Left cardiac atrium (tissue), 4 donors: ENCODE results near the gene UPF1. TPM values are rescaled to one million over a fixed set of nuclear protein-coding genes. Genes with fewer than 3 reads are reported as not detected.
"Not testable (repeated sequence)": the region's sequence is repeated elsewhere in the genome, so short reads cannot be mapped to it uniquely, and the experiment has no call there.

Experiments used
- ATAC-seq, 2 donors: fragments of 200-7000 bp; cut with Tn5 transposase; one replicate each; pipeline ENCODE4 v1.9.1; 2020; ENCODE audit warnings: mild to moderate bottlenecking in 2 of 2, moderate library complexity in 2 of 2
- DNase-seq: peaks from one replicate; pipeline ENCODE4 v3.0.0-alpha.2; 2020
- intact Hi-C, 2 donors: fragments of 100-400 bp; cut with DNase I; formaldehyde crosslinking; loops; one replicate each; pipeline versions ENCODE4 v1.14.1 to v1.15.1; 2022 to 2023
- total RNA-seq, 2 donors: library from RNA; stranded (reverse); fragmentation: NEBNext Ultra II Directional; extraction: Animal tissue kit (Norgen Biotek cat#: 25700); gene quantifications; one replicate each; pipeline ENCODE4 v1.2.1, GENCODE V29; 2021
- donor health status: DM: no; HTN: yes; CAD: no.
- donor health status: DM: no; HTN: yes; CAD: no; lungs with severe emphysema.
- donor health status: DM: yes; HTN: yes; CAD: no.
- donor health status: Dilated cardiomyopathy.

UPF1 gene
- total RNA-seq, 2 donors from 2014 or later: 33.9 to 41.1 TPM

- intact Hi-C loops: no loop called here
- ATAC-seq: no peak
These were observed 33.1 kb upstream of the UPF1 start for GRCh38 chr19:18798384-18799352.

GRCh38 chr19:18799389-18799970 is 32.3 kb upstream of the UPF1 start:
- intact Hi-C loops: no loop called here
- DNase-seq (no peak), ATAC-seq (no peak)

More at GRCh38 chr19:18798384-18799352, 33.1 kb upstream of the UPF1 start:
- DNase-seq: no peak

- intact Hi-C loops: no loop called here
- no peak for ATAC-seq
- DNase-seq: no peak
These were observed 31.7 kb upstream of the UPF1 start for GRCh38 chr19:18800079-18800478.

- ATAC-seq (no peak), DNase-seq (no peak)
- intact Hi-C loops: no loop called here
These were observed 31.1 kb upstream of the UPF1 start for GRCh38 chr19:18800636-18801035.

GRCh38 chr19:18802354-18802753 is 29.4 kb upstream of the UPF1 start:
- no peak for DNase-seq
- ATAC-seq: no peak
- intact Hi-C loops: no loop called here

- DNase-seq (no peak), ATAC-seq (no peak)
- intact Hi-C loops: no loop called here
These were observed 28.1 kb upstream of the UPF1 start for GRCh38 chr19:18803550-18804138.

- intact Hi-C loops: no loop called here
- ATAC-seq: no peak
- no peak for DNase-seq
These were observed 27.6 kb upstream of the UPF1 start for GRCh38 chr19:18804139-18804601.

GRCh38 chr19:18804643-18805042 is 27.1 kb upstream of the UPF1 start:
- intact Hi-C loops: no loop called here
- no peak for ATAC-seq
- DNase-seq: no peak

- DNase-seq (peak; percentile 60), ATAC-seq (peak; percentile 52 to 53)
- intact Hi-C loops: no loop called here
These were observed 23.9 kb upstream of the UPF1 start for GRCh38 chr19:18807861-18808331.

- ATAC-seq: peak; percentile 78 to 89
These were observed 22.4 kb upstream of the UPF1 start for GRCh38 chr19:18809149-18809868.

GRCh38 chr19:18811638-18812037 is 20.1 kb upstream of the UPF1 start:
- intact Hi-C loops, DNase-seq, ATAC-seq: not testable (repeated sequence)

More at GRCh38 chr19:18809149-18809868, 22.4 kb upstream of the UPF1 start:
- DNase-seq: peak; percentile 70
- intact Hi-C loops: no loop called here

GRCh38 chr19:18814063-18814462 is 17.7 kb upstream of the UPF1 start:
- DNase-seq (peak; percentile 38), ATAC-seq (peak; percentile 14 to 77)
- intact Hi-C loops: no loop called here

GRCh38 chr19:18815673-18816072 is 16.1 kb upstream of the UPF1 start:
- intact Hi-C loops: no loop called here
- DNase-seq (no peak), ATAC-seq (no peak)

- intact Hi-C loops, DNase-seq, ATAC-seq: not testable (repeated sequence)
These were observed 15.1 kb upstream of the UPF1 start for GRCh38 chr19:18816645-18817044.

- ATAC-seq: no peak
- DNase-seq: no peak
- intact Hi-C loops: no loop called here
These were observed 14.2 kb upstream of the UPF1 start for GRCh38 chr19:18817574-18817973.

- ATAC-seq: no peak
- intact Hi-C loops: no loop called here
- no peak for DNase-seq
These were observed 3.0 kb upstream of the UPF1 start for GRCh38 chr19:18828786-18829185.

- intact Hi-C loops: loop anchor here in 1 of 2 donors (10.0 kb wide), 1 partner anchor 146 kb away; the partner anchor contains the start of gene CRTC1
- DNase-seq (no peak), ATAC-seq (no peak)
These were observed 1.3 kb upstream of the UPF1 start for GRCh38 chr19:18830488-18830887.

GRCh38 chr19:18832306-18833140 is 764 bp downstream of the UPF1 start:
- intact Hi-C loops: loop anchor here in 1 of 2 donors (10.0 kb wide), 1 partner anchor 148 kb away; the partner anchor contains the start of gene CRTC1
- peak; percentile 21 to 35 for ATAC-seq
- DNase-seq: no peak
